Stimulated activated CD8-positive, alpha-beta memory T cell treated with anti-CD3 and anti-CD28 coated beads, Interleukin-2, amount 100 ng/mL, for 1 hour (primary cell): ENCODE data around the gene POLR2H.
"Not testable (repeated sequence)": the region's sequence is repeated elsewhere in the genome, so short reads cannot be mapped to it uniquely, and the experiment has no call there.

Source experiments
- DNase-seq, 2 donors: peaks; one replicate each; pipeline ENCODE4 v3.0.0-alpha.2; 2020; ENCODE audit warnings: low read depth in 2 of 2

Gene POLR2H

GRCh38 chr3:184335661-184336546, 25.6 kb upstream of the POLR2H start:
- DNase-seq = peak; percentile 74 to 80

DNA sequence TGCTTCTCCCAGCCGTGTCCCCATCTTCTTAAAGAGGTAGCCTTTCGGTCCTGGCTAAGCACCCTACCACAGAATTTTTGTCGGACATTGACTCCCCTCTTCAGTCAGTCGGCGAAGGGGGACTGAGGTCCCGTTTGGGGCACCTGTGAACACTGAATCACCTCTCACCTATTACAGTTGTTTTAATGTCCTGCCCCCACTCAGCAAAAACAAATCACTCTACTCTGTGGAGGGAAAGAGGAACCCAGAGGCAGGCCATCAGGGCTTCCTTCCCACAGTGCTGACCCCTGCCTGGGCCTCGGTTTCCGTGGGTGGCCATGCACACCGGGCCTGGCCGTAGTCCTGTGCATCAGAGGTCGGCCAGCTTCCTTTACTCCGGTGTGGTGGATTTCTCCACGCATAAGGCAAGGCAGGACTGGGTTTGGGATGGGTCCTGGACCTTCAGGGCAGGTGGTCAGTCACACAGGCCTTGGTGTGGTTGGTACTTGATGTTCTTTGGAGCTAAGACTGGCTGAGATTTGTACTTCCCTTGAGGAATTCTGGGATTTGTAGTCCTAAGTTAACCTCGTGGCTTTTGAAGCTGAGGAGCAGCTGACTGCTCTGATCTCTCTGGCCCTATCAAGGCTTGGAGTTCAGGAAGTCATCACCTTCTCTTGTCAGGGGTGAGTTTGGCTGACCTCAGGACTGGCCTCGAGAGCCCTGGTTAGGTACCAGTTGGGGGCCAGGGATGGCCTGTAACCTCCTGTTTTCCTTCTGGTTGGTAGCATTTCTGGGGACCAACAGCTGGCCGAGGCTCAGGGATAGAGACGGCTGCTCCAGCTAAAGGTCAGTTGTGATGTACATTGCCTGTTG, 24.7 kb upstream of the POLR2H start:
- no peak for DNase-seq

DNA sequence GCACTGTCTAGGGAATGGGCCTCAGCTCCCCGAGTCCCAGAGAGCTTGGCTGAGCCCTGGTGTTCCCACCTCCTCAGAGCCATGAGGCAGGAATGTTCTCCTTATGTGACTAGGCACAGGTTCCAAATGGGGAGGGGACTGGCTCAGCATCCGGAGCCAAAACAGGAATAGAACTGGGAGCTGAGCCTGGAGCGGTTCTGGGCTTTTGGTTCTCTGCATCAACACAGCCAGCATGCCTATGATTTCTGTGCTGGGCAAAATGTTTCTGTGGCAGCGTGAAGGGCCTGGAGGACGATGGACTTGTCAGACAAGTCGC, 24.2 kb upstream of the POLR2H start, which contains the start of gene FAM131A:
FAM131A (plus strand) TSS at position 202 of the 316 bp plus-strand sequence; CDS start at position 233, 31 bp downstream.
- DNase-seq = no peak

DNA sequence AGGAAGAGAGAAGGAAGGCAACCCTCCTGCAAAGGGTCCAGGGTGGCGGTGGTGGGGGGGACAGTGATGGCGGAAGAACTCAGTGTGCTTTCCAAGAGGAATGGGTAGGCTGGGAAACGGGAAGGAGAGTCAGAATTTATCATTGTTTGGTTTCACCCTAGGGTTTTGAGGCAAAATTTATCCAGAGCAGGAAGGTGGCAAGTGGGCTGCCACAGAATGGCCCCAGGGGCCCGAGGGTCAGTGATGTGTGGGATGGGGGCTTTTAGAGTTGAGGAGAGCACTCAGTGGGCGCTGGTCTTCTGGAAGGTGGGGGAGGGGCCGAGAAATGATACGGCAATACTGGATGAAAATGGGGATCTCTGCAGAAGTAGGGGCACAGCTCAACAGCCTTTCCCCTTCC, 23.5 kb upstream of the POLR2H start:
- no peak for DNase-seq

GRCh38 chr3:184338511-184338945, 23.0 kb upstream of the POLR2H start:
- no peak for DNase-seq

DNA sequence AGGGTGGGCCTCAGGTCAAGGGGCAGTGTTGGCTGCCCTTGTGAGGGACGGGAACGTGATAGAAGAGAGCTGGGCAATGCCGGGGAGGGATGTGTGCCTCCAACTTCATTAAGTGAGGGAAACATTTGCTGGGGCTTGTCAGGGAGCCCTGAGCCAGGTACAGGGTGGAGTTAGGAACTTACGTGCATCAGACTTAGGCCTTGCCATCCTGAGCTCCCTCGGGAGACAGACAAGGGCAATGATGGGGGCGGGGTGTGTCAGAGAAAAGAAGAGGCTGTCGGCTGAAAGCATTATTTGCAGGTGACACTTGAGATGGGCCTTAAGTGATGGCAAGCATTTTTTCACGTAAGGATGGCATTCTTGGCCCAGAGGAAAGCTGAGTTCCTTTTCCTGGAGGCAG, 22.5 kb upstream of the POLR2H start:
- DNase-seq = no peak

DNA sequence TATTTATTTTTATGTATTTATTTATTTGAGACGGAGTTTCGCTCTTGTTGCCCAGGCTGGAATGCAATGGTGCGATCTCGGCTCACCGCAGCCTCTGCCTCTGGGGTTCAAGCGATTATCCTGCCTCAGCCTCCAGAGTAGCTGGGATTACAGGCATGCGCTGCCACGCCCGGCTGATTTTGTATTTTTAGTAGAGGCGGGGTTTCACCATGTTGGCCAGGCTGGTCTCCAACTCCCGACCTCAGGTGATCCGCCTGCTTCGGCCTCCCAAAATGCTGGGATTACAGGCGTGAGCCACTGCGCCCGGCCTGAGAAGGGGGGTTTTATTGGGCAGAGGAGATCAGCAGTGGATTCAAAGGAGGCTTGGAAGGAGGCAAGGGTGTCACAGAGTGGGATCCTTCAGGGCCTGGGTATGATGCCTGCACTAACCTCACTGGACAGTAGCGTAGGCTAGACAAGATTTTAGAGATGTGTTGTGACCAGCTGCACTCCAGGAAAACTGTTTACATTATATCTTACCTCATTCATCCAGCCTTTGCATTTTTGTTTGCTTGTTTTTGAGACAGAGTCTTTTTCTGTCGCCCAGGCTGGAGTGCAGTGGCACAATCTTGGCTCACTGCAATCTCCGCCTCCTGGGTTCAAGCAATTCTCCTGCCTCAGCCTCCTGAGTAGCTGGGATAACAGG, 21.9 kb upstream of the POLR2H start:
- not testable (repeated sequence) for DNase-seq

DNA sequence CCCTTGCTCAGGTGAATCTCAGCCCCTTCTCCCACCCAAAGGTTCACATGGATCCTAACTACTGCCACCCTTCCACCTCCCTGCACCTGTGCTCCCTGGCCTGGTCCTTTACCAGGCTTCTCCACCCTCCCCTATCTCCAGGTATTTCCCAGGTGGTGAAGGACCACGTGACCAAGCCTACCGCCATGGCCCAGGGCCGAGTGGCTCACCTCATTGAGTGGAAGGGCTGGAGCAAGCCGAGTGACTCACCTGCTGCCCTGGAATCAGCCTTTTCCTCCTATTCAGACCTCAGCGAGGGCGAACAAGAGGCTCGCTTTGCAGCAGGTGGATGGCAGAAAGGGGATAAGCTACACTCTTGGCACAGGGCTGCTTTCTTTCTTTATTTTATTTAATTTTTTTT, 19.6 kb upstream of the POLR2H start:
- DNase-seq = no peak

- DNase-seq = no peak
Observed at GRCh38 chr3:184343200-184343876, 18.2 kb upstream of the POLR2H start.

DNA sequence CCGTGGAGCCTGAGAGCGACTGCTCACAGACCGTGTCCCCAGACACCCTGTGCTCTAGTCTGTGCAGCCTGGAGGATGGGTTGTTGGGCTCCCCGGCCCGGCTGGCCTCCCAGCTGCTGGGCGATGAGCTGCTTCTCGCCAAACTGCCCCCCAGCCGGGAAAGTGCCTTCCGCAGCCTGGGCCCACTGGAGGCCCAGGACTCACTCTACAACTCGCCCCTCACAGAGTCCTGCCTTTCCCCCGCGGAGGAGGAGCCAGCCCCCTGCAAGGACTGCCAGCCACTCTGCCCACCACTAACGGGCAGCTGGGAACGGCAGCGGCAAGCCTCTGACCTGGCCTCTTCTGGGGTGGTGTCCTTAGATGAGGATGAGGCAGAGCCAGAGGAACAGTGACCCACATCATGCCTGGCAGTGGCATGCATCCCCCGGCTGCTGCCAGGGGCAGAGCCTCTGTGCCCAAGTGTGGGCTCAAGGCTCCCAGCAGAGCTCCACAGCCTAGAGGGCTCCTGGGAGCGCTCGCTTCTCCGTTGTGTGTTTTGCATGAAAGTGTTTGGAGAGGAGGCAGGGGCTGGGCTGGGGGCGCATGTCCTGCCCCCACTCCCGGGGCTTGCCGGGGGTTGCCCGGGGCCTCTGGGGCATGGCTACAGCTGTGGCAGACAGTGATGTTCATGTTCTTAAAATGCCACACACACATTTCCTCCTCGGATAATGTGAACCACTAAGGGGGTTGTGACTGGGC, 16.8 kb upstream of the POLR2H start:
- no peak for DNase-seq

- DNase-seq = no peak
Observed at GRCh38 chr3:184345317-184346144, 16.0 kb upstream of the POLR2H start.

DNA sequence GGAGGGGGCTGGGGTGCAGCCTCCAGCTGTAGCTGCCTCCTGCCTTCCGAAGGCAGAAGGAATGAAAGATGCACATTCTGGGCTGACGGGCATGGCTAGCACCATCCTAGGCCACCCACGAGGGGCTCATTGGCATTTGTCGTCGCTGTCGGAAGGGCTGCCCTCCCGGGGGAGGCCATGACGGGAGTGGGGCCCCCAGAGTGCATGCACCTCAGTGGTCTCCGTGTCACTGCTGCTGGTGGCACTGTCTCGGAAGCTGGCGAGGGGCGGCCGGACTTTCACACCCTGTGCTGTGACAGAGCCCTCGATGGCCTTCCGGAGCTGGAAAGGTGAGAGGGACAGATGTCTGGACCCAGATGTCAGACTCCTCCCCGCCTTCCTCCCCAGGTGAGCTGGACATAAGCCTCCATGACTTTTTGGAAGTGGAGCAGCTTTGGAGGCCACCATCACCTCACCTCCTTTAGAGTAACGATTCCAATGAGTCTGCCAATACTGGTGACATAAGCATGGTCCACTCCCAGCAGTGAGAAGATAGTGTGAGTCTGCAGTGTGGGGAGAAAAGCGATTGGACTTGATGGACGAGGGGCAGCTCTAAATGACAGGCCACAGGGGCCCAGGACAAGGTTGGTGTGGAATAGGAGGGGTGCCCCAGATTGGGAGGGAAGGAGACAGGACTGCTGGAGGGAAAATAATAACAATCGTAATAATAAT, 14.9 kb upstream of the POLR2H start:
- DNase-seq = no peak

GRCh38 chr3:184347321-184348056, 14.0 kb upstream of the POLR2H start:
- DNase-seq = no peak

DNA sequence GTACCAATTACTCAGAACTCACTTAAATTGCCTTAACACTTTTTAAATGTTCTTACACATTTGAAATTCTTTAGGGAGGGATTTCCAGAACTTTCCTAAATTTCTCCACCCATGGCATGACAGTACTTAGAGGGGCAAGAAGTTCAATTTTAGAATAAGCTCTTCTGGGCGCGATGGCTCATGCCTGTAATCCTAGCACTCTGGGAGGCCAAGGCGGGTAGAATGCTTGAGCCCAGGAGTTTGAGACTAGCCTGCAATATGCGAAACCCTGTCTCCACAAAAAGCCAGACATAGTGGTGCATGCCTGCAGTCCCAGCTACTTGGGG, 13.5 kb upstream of the POLR2H start:
- no peak for DNase-seq

DNA sequence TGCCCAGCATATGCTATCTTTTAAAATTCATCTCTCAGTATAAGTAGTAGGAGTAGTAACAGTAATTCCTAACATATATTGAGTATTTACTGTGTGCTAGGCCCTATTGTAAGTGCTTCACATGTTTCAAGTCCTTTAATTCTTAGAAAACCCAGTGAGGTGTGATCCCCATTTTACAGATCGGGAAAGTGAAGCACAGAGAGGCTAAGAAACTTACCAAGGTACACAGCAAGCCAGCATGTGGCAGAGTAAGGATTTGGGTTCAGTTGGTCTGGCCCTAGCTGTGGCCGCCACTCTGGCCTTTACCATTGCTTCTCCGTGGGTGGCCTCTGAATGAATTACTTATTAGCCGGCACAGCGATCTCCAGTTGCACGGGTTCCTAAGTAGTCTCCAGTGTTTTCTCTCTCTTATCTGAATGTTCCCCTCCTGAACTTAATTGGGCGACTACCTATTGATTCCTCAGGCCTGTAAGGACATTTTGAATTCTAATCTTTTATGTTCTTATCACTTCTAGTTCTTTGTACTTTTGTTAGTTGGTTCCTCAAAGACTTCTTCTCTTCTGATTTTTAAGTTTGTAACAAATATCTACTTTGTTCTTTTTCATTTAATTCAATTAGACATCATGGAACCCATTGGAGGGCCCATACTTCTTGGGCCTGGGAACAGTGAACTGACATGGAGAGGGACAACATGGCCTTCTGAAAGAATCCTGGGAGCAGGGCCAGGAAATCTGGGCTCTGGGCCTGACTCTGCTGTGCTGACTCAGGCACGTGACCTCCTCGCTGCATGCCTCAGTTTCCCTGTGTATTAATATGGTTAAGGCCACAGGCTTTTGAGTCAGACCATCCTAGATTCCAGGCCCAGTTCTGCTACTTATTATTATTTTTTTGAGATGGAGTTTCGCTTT, 11.7 kb upstream of the POLR2H start:
- DNase-seq = no peak

DNA sequence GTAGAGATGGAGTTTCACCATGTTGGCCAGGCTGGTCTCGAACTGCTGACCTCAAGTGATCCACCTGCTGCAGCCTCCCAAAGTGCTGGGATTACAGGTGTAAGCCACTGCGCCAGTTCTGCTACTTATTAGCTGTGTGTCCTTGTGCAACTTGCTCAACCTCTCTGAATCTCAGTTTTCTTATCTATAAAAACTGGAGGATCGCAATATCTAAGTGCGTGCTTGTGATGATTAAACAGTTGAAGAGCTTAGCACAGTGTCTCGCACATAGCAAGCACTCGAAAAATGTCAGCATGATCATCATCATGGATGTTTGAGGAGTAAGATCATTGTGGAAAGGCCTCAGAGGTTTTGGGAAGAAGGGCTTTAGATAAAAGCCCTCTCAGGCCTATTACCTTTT, 10.9 kb upstream of the POLR2H start:
- no peak for DNase-seq

GRCh38 chr3:184351511-184352148, 9.9 kb upstream of the POLR2H start:
- DNase-seq = no peak
